PFSK-1 (cell line): ENCODE data around the gene HGF.

ENCODE experiments used
- FOXP2 ChIP-seq: optimal IDR thresholded peaks from 2 replicates; pipeline ENCODE3; 2011; ENCODE audit warnings: borderline replicate concordance, control low read depth, inconsistent platforms; ENCODE audit not compliant: insufficient read depth; ENCODE audit errors: extremely low read length, extremely low read depth
- POLR2AphosphoS5 ChIP-seq: IDR thresholded peaks from 2 replicates; pipeline ENCODE4 v1.6.1; 2012; ENCODE audit warnings: low read depth, mild to moderate bottlenecking, control low read depth, low read length, moderate library complexity
- REST ChIP-seq, 2 experiments: IDR thresholded peaks; 2 replicates each; pipeline versions ENCODE4 v1.6.1 to v1.8.0; 2011 to 2012; ENCODE audit warnings: low read depth in 2 of 2, low read length in 2 of 2, control low read depth in 1 of 2, inconsistent platforms in 1 of 2, mild to moderate bottlenecking in 1 of 2, moderate library complexity in 1 of 2; ENCODE audit not compliant: insufficient read depth in 1 of 2
- SIN3A ChIP-seq: IDR thresholded peaks from 2 replicates; pipeline ENCODE4 v1.6.1; 2012; ENCODE audit warnings: mild to moderate bottlenecking, low read length, moderate library complexity, borderline replicate concordance; ENCODE audit not compliant: insufficient read depth
- TAF1 ChIP-seq: IDR thresholded peaks from 2 replicates; pipeline ENCODE4 v1.6.1; 2012; ENCODE audit warnings: low read length, control low read depth, borderline replicate concordance; ENCODE audit not compliant: insufficient read depth

The HGF gene

GRCh38 chr7:81707966-81708365, 61.9 kb downstream of the HGF start:
- TF ChIP-seq REST (IDR thresholded peaks at IDR 0.05; ENCODE audit: insufficient read depth in 1 of 2, low read depth in 2 of 2, low read length in 2 of 2) (no peak), FOXP2 (no peak), SIN3A (no peak), POLR2AphosphoS5 (no peak), TAF1 (no peak)

GRCh38 chr7:81707196-81707595, 62.7 kb downstream of the HGF start:
- no peak for TF ChIP-seq SIN3A
- no peak for TF ChIP-seq TAF1
- TF ChIP-seq REST (IDR thresholded peaks at IDR 0.05; ENCODE audit: insufficient read depth in 1 of 2, low read depth in 2 of 2, low read length in 2 of 2) = no peak
- TF ChIP-seq POLR2AphosphoS5 = no peak
- TF ChIP-seq FOXP2 = no peak

GRCh38 chr7:81705206-81705605, 64.6 kb downstream of the HGF start:
- TF ChIP-seq FOXP2 = no peak

- TF ChIP-seq SIN3A (no peak), POLR2AphosphoS5 (no peak), REST (IDR thresholded peaks at IDR 0.05; ENCODE audit: insufficient read depth in 1 of 2, low read depth in 2 of 2, low read length in 2 of 2) (no peak), FOXP2 (no peak), TAF1 (no peak)
Measured at GRCh38 chr7:81704595-81704994, 65.3 kb downstream of the HGF start.

- TF ChIP-seq POLR2AphosphoS5 (no peak), TAF1 (no peak), SIN3A (no peak), REST (IDR thresholded peaks at IDR 0.05; ENCODE audit: insufficient read depth in 1 of 2, low read depth in 2 of 2, low read length in 2 of 2) (no peak), FOXP2 (no peak)
Measured at GRCh38 chr7:81698965-81699364, 70.9 kb downstream of the HGF start.

GRCh38 chr7:81694711-81695110, 75.1 kb downstream of the HGF start:
- no peak for TF ChIP-seq SIN3A
- no peak for TF ChIP-seq FOXP2
- no peak for TF ChIP-seq REST (IDR thresholded peaks at IDR 0.05; ENCODE audit: insufficient read depth in 1 of 2, low read depth in 2 of 2, low read length in 2 of 2)
- TF ChIP-seq POLR2AphosphoS5 = no peak
- TF ChIP-seq TAF1 = no peak
